HEK293 (cell line): ENCODE data around the gene ZDHHC3.

Experiments
- CTCF ChIP-seq: fragments of 450-650 bp; formaldehyde crosslinking; IDR thresholded peaks from 2 replicates; pipeline ENCODE4 v1.5.1; 2016; ENCODE audit warnings: missing biosample characterization, missing genetic modification characterization
- GFI1B ChIP-seq: fragments of 450-650 bp; formaldehyde crosslinking; IDR thresholded peaks from 2 replicates; pipeline ENCODE4 v1.5.1; 2016; ENCODE audit warnings: missing biosample characterization, missing genetic modification characterization
- GLIS1 ChIP-seq: fragments of 450-650 bp; formaldehyde crosslinking; IDR thresholded peaks from 2 replicates; pipeline ENCODE4 v1.5.1; 2016; ENCODE audit warnings: missing biosample characterization, missing genetic modification characterization
- KLF16 ChIP-seq: fragments of 450-650 bp; formaldehyde crosslinking; IDR thresholded peaks from 2 replicates; pipeline ENCODE4 v1.5.1; 2017; ENCODE audit warnings: missing biosample characterization, missing genetic modification characterization
- KLF8 ChIP-seq: fragments of 450-650 bp; formaldehyde crosslinking; IDR thresholded peaks from 2 replicates; pipeline ENCODE4 v1.5.1; 2016; ENCODE audit warnings: missing biosample characterization, missing genetic modification characterization
- OSR2 ChIP-seq: fragments of 450-650 bp; formaldehyde crosslinking; IDR thresholded peaks from 2 replicates; pipeline ENCODE4 v1.5.1; 2016; ENCODE audit warnings: missing biosample characterization, missing genetic modification characterization
- PRDM4 ChIP-seq: fragments of 450-650 bp; formaldehyde crosslinking; IDR thresholded peaks from 2 replicates; pipeline ENCODE4 v1.5.1; 2017; ENCODE audit warnings: missing biosample characterization, missing genetic modification characterization
- RBAK ChIP-seq: fragments of 450-650 bp; formaldehyde crosslinking; IDR thresholded peaks from 2 replicates; pipeline ENCODE4 v1.5.1; 2016; ENCODE audit warnings: missing biosample characterization, missing genetic modification characterization
- SCRT2 ChIP-seq: fragments of 450-650 bp; formaldehyde crosslinking; IDR thresholded peaks from 2 replicates; pipeline ENCODE4 v1.5.1; 2016; ENCODE audit warnings: missing biosample characterization, missing genetic modification characterization
- SP7 ChIP-seq: fragments of 450-650 bp; formaldehyde crosslinking; IDR thresholded peaks from 2 replicates; pipeline ENCODE4 v1.5.1; 2016; ENCODE audit warnings: missing biosample characterization, missing genetic modification characterization
- ZBTB20 ChIP-seq: fragments of 450-650 bp; formaldehyde crosslinking; IDR thresholded peaks from 2 replicates; pipeline ENCODE4 v1.5.1; 2016; ENCODE audit warnings: missing biosample characterization, missing genetic modification characterization
- ZBTB44 ChIP-seq: fragments of 450-650 bp; IDR thresholded peaks from 2 replicates; pipeline ENCODE4 v1.5.1; 2018; ENCODE audit warnings: missing biosample characterization, mild to moderate bottlenecking, missing genetic modification characterization
- ZEB2 ChIP-seq: fragments of 450-650 bp; formaldehyde crosslinking; IDR thresholded peaks from 2 replicates; pipeline ENCODE4 v1.5.1; 2016; ENCODE audit warnings: missing biosample characterization, missing genetic modification characterization
- ZNF146 ChIP-seq: fragments of 450-650 bp; formaldehyde crosslinking; IDR thresholded peaks from 2 replicates; pipeline ENCODE4 v1.5.1; 2016; ENCODE audit warnings: missing biosample characterization, missing genetic modification characterization
- ZNF174 ChIP-seq: fragments of 450-650 bp; formaldehyde crosslinking; IDR thresholded peaks from 2 replicates; pipeline ENCODE4 v1.5.0; 2017; ENCODE audit warnings: missing biosample characterization, mild to moderate bottlenecking, missing genetic modification characterization
- ZNF23 ChIP-seq: fragments of 450-650 bp; formaldehyde crosslinking; IDR thresholded peaks from 2 replicates; pipeline ENCODE4 v1.5.1; 2016; ENCODE audit warnings: missing biosample characterization, missing genetic modification characterization, borderline replicate concordance
- ZNF266 ChIP-seq: fragments of 450-650 bp; formaldehyde crosslinking; IDR thresholded peaks from 2 replicates; pipeline ENCODE4 v1.5.1; 2016; ENCODE audit warnings: missing biosample characterization, missing genetic modification characterization, low read depth
- ZNF350 ChIP-seq: fragments of 450-650 bp; formaldehyde crosslinking; IDR thresholded peaks from 2 replicates; pipeline ENCODE4 v1.5.0; 2017; ENCODE audit warnings: missing biosample characterization, mild to moderate bottlenecking, missing genetic modification characterization
- ZNF354C ChIP-seq: fragments of 450-650 bp; formaldehyde crosslinking; IDR thresholded peaks from 2 replicates; pipeline ENCODE4 v1.5.1; 2016; ENCODE audit warnings: missing biosample characterization, missing genetic modification characterization, low read depth, borderline replicate concordance
- ZNF521 ChIP-seq: fragments of 450-650 bp; formaldehyde crosslinking; IDR thresholded peaks from 2 replicates; pipeline ENCODE4 v1.5.1; 2017; ENCODE audit warnings: missing biosample characterization, mild to moderate bottlenecking, missing genetic modification characterization
- ZNF571 ChIP-seq: fragments of 450-650 bp; formaldehyde crosslinking; IDR thresholded peaks from 2 replicates; pipeline ENCODE4 v1.5.0; 2017; ENCODE audit warnings: missing biosample characterization, missing genetic modification characterization
- ZNF623 ChIP-seq: fragments of 450-650 bp; formaldehyde crosslinking; IDR thresholded peaks from 2 replicates; pipeline ENCODE4 v1.5.1; 2016; ENCODE audit warnings: missing biosample characterization, missing genetic modification characterization
- ZNF624 ChIP-seq: fragments of 450-650 bp; formaldehyde crosslinking; IDR thresholded peaks from 2 replicates; pipeline ENCODE4 v1.5.1; 2017; ENCODE audit warnings: missing biosample characterization, missing genetic modification characterization
- ZNF660 ChIP-seq: fragments of 450-650 bp; IDR thresholded peaks from 2 replicates; pipeline ENCODE4 v1.5.1; 2018; ENCODE audit warnings: missing biosample characterization, mild to moderate bottlenecking, missing genetic modification characterization
- ZNF664 ChIP-seq: fragments of 450-650 bp; formaldehyde crosslinking; IDR thresholded peaks from 2 replicates; pipeline ENCODE4 v1.5.1; 2016; ENCODE audit warnings: missing biosample characterization, missing genetic modification characterization
- ZNF692 ChIP-seq: fragments of 450-650 bp; formaldehyde crosslinking; IDR thresholded peaks from 2 replicates; pipeline ENCODE4 v1.5.1; 2016; ENCODE audit warnings: missing biosample characterization, missing genetic modification characterization

ZDHHC3 gene

GRCh38 chr3:44883999-44884431, 92.0 kb downstream of the ZDHHC3 start (continued):
- TF ChIP-seq PRDM4 (tag by site-specific recombination) = peak; percentile 47; the same call in 1 of the 2 replicates
- TF ChIP-seq ZNF146 (tag by site-specific recombination) = no peak
- no peak for TF ChIP-seq ZNF664 (tag by site-specific recombination)
- TF ChIP-seq ZNF23 (tag by site-specific recombination) = no peak
- TF ChIP-seq CTCF = no peak
- no peak for TF ChIP-seq ZNF571 (tag by site-specific recombination)
- TF ChIP-seq ZNF354C (tag by site-specific recombination) = no peak
- no peak for TF ChIP-seq ZNF266 (tag by site-specific recombination)
- TF ChIP-seq SCRT2 = no peak
- no peak for TF ChIP-seq RBAK (tag by site-specific recombination)
- peak; percentile 64; the same call in 1 of the 2 replicates for TF ChIP-seq ZBTB44 (tag by site-specific recombination)
- no peak for TF ChIP-seq GFI1B (tag by site-specific recombination)
- no peak for TF ChIP-seq ZNF521 (tag by site-specific recombination)
- TF ChIP-seq ZNF624 (tag by site-specific recombination) = no peak
- peak; percentile 99 for TF ChIP-seq GLIS1
- no peak for TF ChIP-seq ZNF174 (tag by site-specific recombination)
- no peak for TF ChIP-seq KLF16 (tag by site-specific recombination)
- peak; percentile 65; the same call in 1 of the 2 replicates for TF ChIP-seq ZEB2
- peak; percentile 75 for TF ChIP-seq ZBTB20 (tag by site-specific recombination)
- no peak for TF ChIP-seq ZNF623 (tag by site-specific recombination)
- TF ChIP-seq OSR2 (tag by site-specific recombination) = no peak
- TF ChIP-seq ZNF692 (tag by site-specific recombination) = peak; percentile 44; the same call in 1 of the 2 replicates
- TF ChIP-seq ZNF350 (tag by site-specific recombination) = no peak
- peak; percentile 60; the same call in 1 of the 2 replicates for TF ChIP-seq ZNF660
- TF ChIP-seq SP7 (tag by site-specific recombination) = peak; percentile 68
- TF ChIP-seq KLF8 (tag by site-specific recombination) = peak; percentile 57; the same call in 1 of the 2 replicates
